ENCODE results near the gene PRR30.

The PRR30 gene

DNA sequence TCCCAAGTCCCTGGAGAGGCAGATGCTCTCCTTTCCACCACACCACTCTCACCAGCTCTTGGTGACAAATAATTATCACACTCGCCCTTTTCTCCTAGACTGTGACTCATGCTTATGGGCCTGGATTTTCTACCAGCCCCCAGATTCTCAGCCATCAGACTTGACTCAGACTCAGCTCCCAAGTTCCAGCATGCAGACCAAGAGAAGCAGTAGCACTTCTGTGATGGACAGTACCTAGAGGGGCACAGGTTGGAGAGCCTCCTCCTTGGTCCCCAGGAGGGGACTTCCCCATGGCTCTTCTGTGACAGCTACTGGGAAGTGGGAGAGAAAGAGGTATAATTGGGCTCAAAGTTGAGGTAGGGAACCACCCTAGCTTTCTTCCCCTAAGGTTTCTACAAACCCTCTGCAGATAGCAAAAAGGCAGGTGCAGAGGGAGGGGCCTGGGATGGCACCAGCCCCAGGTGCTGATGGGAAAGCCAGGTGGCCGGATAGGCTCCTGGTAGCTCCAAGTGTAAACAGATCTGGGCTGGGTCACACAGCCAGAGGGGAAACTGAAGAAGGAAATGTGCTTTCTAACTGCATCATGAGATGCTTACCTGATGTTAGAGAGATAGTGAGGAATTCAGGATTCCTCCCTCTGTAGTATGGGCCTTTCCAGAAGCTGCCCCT is 13.7 kb upstream of the PRR30 start:
- DNase-seq: no peak

DNA sequence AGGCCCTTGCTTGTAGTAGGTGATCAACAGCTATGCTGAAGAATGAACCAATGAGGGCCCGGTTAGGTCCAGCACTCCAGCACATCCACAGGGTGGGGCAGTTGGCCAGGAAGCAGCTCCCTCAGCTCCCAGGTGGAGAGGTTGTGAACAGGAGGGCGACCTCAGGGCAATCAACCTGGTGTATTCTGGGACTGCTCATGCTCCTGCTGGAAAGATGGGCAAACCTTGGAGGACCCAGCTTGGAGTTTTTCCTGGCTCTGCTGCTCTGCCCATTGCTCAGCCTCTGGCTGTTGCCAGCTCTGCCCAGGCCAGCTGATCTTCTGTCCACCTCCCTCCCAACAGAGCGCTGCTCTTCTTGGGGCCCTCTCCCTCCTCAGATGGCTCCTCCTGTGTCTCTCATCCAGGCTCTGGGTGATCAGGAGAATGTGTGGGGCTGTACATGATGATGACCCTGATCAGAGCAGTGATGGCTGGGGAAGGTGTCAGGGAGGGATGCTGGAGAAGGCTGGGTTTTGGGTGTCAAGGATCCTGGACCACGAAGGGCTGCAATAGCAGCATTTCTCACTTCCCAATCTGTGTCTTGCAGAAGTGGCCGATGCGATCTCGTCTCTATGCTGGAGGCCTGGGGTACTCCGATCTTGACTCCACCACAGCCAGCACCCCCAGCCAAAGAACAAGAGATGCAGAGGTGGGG is 13.0 kb upstream of the PRR30 start:
- DNase-seq: no peak

DNA sequence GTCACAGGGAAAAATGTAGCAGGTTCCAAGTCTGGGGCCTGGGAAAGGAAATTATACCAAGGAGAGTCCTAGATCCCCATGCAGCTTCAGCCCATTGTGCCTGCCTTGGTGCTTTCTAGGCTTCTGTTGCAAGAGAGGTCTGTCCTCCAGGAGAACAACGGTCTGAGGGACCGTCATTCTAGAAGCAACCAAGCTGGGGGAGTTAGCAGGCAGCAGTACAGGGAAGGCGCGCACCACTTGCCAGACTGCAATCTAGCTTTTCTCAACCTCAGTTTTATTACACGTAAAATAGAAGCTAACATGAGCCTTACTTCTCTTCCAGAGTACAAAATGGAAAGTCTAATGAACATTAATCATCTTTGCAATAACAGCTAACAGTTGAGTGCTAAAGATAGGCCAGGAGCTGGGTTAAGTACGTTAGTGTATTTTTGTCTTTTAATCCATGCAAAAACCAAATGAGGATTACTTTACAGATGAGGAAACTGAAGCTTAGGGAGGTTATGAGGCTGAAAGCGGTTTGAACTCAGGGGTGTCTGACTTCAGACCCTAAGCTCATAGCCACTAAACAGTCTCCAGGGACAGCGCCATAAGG is 11.5 kb upstream of the PRR30 start:
- no peak for DNase-seq

DNA sequence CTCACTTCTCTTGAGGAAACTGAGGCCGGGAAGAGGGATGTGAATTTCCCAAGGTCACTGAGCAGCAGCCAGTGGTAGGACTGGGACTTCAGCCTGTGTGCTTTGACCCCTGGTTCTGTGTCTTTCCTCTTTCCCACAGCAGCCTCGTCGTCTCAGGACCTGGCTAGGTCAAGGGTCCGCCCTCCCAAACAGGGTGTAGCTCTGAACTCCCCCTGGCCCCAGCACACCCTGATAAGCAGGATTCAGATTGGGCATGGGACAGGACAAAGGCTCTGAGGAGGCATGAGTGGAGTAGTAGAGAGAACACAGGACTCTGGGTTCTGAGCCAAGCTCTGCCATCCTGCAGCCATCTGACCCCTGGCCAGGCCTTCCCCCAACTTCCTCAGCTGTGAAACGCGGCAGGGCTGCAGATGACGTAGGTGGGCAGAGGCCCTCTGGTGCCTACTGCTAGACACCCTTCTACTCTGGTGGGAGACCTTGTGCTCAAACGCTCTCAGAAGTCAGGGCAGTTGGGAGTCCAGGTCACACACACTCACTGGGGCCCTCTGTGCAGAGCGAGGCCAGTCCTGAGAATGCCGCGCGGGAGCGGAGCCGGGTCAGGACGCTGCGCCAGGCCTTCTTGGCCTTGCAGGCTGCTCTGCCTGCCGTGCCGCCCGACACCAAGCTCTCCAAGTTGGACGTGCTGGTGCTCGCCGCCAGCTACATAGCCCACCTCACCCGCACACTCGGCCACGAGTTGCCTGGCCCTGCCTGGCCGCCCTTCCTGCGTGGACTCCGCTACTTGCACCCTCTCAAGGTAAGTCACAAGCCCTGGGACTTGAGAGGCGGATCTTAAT is 10.6 kb upstream of the PRR30 start:
- no peak for DNase-seq

DNA sequence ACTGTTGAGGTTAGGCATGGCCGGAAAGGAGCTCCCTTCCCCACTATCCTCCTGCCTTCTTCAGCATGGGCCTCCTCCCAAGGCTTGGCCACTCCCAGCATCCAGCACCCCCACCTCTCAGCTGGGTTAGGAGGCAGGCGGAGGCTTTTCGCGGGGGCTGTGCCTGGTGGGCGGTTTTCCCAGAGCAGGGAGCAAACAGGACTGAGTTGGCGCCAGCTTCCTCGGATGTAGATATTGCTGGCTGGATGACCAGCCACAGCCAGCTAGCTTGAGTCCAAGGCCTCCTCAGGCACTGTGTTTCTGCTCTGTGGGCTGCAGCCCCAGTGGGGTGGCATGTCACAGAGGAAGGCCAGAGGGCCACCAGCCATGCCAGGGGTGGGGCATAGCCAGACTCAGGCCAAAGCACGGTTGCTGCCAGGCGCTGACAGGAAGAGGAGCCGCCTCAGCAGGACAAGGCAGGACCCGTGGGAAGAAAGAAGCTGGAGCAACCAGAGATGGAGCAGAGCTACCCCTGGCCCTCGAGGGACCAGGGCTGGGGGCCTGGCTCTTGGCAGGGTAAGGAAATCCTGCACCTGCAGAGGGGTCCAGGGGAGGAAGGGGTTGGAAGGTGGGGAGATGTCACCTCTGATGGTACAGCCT is 9.7 kb upstream of the PRR30 start, which contains the start of gene TCF23:
Gene TCF23, plus strand, starts transcription at position 204 of the 639 bp plus-strand sequence. Its CDS starts 130 bp downstream, at position 334.
- no peak for DNase-seq

GRCh38 chr2:27147935-27148334 is 8.7 kb upstream of the PRR30 start:
- no peak for DNase-seq

GRCh38 chr2:27145682-27146081 is 6.5 kb upstream of the PRR30 start:
- no peak for DNase-seq

DNA sequence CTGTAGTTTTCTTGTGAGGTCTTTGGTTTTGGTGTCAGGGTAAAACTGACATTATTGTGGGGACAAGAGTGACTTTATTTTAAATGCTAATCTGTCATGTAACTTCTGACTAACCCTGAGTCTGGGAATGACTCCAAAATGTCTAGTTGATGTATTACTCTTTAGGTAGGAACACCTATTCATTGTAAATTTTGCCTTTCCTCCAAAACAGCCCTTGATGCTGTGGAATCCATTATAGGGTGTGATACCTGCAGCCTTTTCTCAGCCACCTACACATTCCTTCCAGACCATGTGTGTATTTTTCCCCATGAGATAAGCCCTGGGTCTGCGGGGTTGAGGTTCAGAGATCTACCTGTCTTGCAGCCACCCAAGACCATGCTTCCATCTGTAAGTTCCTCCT is 4.1 kb upstream of the PRR30 start:
- no peak for DNase-seq

- DNase-seq: no peak
Observed at GRCh38 chr2:27138111-27138510, 1.1 kb downstream of the PRR30 start.

- no peak for DNase-seq
Observed at GRCh38 chr2:27137322-27137935, 1.8 kb downstream of the PRR30 start.

DNA sequence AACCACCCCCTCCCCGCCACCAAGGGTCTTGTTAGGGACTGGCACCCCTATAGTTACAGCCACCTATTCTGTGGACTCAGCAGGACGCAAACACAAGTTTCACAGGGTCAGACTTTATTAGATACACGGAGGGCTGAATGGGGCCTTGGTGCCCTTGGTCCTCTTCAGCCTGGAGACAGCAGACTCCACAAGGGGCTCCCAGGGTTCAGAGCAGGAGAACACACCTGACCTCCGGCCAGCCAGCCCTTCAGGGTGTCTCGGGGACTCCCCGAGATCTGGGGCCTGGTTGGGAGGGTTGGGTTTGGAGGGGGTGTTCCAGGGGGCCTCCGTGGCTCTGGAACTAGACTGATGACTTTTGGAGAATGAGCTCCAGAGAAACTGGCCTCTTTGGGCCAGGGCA is 2.5 kb downstream of the PRR30 start:
- DNase-seq: no peak

DNA sequence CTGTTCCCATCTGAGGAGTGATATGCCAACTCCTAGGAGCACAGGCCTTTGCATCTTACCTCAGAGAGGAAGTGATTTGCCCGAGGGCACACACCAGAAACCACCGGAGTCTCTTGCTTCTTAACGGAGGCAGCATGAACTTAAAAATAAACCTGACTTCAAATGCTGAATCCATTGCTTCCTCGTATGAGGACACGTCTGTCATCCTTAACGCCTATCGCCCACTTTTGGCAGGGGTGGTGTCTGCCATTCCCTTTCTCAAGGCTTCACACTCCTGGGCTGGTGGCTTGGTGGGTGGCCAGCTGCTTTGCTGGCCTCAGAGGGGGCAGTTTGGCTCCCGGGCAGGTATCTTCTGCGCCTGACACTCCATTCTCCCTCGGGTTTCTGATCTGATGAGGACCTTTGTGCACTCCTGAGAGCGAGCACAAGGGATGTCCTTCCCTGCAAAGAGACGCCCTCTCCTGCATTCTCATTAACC is 3.7 kb downstream of the PRR30 start:
- no peak for DNase-seq

- no peak for DNase-seq
Observed at GRCh38 chr2:27134781-27135477, 4.3 kb downstream of the PRR30 start.

DNA sequence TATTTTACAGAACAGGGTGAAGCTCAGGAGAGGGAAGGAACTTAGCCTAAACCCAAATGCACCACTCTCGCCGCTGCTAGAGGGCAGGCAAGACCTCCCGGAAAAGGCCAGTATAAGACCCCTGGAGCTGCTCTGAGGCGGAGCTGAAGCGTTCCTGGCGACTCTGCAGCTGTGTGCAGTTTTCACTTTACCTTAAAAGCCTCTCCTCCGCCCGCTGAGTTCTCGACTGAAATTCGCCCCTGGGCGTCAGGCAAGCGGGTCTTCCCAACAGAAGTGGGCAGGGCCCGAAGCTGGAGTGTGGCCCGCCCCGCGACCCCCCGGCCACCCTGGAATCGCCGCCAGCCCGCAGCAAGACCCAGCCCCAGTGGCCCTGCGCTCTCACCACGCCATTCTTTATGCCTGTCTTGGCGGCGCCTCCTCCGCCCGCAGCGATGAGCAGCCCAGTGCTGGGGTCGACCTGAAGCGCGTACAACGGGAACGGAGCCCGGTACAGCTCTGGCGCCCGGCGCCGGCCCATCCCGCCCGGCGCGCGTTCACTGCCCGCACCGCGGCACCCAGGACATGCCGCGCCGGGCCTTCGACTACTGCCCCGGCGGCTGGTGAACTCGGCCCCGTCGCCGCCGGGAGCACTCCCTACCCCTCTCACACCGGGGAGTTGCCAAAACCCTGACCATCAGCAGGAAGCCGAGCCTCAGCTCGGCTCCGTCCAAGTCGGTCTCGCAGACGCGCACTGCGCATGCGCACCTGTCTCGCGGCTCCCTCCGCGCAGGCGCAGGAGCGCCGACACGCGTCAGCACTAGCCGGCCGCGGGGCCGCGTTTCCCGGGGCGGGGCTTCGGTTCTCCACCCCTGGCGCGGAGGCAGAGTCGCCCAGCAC is 5.1 kb downstream of the PRR30 start, which contains the start of gene PREB:
Gene PREB, minus strand, starts transcription at position 732 of the 876 bp plus-strand sequence. Its CDS starts 215 bp downstream, at position 517.
- peak; percentile 98 for DNase-seq

- DNase-seq: peak in 1 of 2 experiments; percentile 26
Observed at GRCh38 chr2:27133195-27133875, 5.9 kb downstream of the PRR30 start.

DNA sequence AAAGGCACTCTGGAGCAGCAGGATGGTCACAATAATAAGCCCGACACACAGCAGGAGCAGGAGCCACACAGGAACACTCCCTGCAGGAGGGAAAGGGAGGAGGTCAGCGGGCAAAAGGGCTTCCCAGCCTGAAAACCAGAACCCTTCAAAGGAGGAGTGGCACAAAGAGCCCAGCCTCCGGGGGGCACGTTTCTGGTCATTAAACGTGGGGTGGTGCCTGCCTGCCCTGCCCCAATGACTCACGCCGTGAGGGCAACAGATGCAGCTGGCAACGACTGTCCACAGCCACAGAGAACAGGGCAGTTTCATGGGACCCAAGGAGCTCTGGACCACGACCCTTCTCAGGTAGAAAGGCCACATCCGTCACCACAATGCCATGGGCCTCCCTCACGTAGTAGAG is 7.8 kb downstream of the PRR30 start:
- no peak for DNase-seq

GRCh38 chr2:27130396-27130795 is 8.8 kb downstream of the PRR30 start:
- no peak for DNase-seq

DNA sequence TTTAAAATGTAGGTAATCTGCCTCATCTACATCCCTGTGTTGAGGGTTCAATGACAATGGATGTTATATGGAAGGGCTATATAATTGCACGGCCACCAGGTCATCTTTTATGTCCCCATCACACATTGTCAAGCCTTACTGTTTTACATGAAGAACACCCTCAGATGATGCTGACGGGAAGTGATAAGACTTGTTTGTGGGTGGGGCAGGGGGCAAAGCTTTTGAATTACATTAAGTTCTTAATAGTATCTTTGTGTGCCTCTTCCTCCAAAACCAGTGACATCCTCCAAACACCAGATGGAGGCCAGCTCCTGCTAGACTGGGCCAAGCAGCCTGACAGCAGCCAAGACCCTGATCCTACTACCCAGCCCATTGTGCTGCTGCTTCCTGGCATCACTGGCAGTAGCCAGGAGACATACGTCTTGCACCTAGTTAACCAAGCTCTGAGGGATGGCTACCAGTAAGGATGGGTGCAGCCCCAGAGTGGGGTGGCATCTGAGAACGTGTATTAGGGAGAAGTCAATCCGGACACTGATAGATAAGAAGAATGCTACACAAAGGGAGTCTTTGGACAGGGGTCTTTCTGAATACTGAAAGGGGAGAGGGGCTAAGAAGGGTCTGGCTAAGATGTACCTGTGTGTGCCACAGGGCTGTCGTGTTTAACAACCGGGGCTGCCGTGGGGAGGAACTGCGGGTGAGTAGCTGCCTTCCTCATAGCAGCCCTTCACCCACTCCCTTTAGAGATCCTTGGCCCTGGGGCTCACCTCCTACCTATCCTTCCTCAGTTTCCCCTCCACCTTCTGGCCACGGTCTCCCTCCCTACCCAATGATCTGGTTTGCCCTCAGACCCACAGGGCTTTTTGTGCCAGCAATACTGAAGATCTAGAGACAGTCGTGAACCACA is 10.3 kb downstream of the PRR30 start:
- DNase-seq: no peak
